Suprapubic skin (tissue), 3 donors: ENCODE data around the gene SMAP1.

Source experiments
- POLR2A ChIP-seq, 2 donors: fragments of 450-650 bp; IDR thresholded peaks; one replicate each; pipeline ENCODE4 v1.6.1; 2017; ENCODE audit warnings: antibody characterized with exemption in 2 of 2, mild to moderate bottlenecking in 2 of 2, moderate library complexity in 2 of 2
- TF ChIP-seq, protein P1 (sequence below), 2 donors: fragments of 200-600 bp in 1 of 2; fragments of 450-650 bp in 1 of 2; sonication (generic) in 1 of 2; IDR thresholded peaks; one replicate each; pipeline ENCODE4 v1.5.1; 2016 to 2019; ENCODE audit warnings: antibody characterized with exemption in 2 of 2, mild to moderate bottlenecking in 1 of 2, moderate library complexity in 1 of 2

GRCh38 chr6:70734381-70734780, 66.7 kb downstream of the SMAP1 start:
- TF ChIP-seq POLR2A (IDR thresholded peaks at IDR 0.05) = no peak
- TF ChIP-seq, protein P1, sequence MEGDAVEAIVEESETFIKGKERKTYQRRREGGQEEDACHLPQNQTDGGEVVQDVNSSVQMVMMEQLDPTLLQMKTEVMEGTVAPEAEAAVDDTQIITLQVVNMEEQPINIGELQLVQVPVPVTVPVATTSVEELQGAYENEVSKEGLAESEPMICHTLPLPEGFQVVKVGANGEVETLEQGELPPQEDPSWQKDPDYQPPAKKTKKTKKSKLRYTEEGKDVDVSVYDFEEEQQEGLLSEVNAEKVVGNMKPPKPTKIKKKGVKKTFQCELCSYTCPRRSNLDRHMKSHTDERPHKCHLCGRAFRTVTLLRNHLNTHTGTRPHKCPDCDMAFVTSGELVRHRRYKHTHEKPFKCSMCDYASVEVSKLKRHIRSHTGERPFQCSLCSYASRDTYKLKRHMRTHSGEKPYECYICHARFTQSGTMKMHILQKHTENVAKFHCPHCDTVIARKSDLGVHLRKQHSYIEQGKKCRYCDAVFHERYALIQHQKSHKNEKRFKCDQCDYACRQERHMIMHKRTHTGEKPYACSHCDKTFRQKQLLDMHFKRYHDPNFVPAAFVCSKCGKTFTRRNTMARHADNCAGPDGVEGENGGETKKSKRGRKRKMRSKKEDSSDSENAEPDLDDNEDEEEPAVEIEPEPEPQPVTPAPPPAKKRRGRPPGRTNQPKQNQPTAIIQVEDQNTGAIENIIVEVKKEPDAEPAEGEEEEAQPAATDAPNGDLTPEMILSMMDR (IDR thresholded peaks at IDR 0.05) = no peak
